HAP-1 (cell line): ENCODE measurements around the gene ELL2.

Experiments
- DNase-seq, 2 experiments: peaks; one replicate each; pipeline ENCODE4 v3.0.0-alpha.2; 2016 to 2020; ENCODE audit warnings: low spot score in 2 of 2
- H3K27me3 ChIP-seq: fragments of 250-450 bp; sonication (Bioruptor Pico); 2 replicates; pipeline ENCODE4 v1.5.1; 2020; ENCODE audit warnings: low read depth, mild to moderate bottlenecking, moderate library complexity
- H3K36me3 ChIP-seq: fragments of 250-450 bp; sonication (Bioruptor Pico); replicated peaks from 2 replicates; pipeline ENCODE4 v1.5.1; 2020; ENCODE audit warnings: mild to moderate bottlenecking
- H3K4me1 ChIP-seq: fragments of 250-450 bp; sonication (Bioruptor Pico); 2 replicates; pipeline ENCODE4 v1.5.1; 2020; ENCODE audit warnings: mild to moderate bottlenecking
- H3K4me3 ChIP-seq: fragments of 250-450 bp; sonication (Bioruptor Pico); 2 replicates; pipeline ENCODE4 v1.5.1; 2020; ENCODE audit warnings: mild to moderate bottlenecking, moderate library complexity
- H3K9me3 ChIP-seq: fragments of 250-450 bp; sonication (Bioruptor Pico); 2 replicates; pipeline ENCODE4 v1.5.1; 2020; ENCODE audit warnings: mild to moderate bottlenecking, moderate library complexity
- in situ Hi-C: fragments of 300-500 bp; cut with MboI; formaldehyde crosslinking; loops from 3 replicates; pipeline ENCODE4 v1.14.3; 2020; ENCODE audit warnings: low sequenced_read_pairs, inconsistent platforms, mixed read lengths

The ELL2 gene

DNA sequence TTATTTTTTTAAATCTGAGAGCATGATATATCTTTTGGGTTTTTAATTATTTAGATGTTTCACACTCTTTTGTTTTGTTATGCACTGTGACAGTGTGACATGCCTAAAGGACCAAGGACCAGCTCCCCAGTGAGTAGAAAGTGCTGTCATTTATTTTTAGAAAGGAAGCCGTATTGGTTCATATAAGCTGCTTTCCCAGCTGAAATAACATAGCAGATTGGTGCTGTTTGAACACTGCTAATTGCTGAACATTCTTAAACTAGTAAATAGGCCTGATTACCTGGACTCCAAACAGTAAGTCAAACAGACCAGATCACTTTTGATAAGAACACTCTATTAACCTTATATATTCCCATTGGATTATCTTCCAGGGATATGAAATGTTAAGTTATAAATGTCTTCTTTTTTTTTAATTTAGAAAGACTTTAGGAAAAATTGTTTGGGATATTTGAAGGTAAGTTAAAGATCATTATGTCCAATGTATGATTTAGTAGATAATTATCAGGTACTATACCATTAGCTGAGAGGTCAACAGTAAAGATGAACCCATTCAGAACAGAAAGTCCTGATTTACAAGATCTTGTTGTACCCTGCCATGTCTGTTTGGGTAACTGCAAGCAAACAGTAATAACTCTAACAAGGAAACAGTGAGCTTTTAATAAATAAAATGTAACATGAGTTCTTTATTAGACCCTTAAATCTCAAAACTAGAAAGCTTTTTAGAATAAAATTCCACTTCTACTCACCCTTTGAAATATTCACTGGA, 27.8 kb upstream of the ELL2 start:
- in situ Hi-C loops = no loop called here
- Histone ChIP-seq H3K27me3 (no peaks in the 10 kb centered on the region), H3K9me3 (no peaks in the 10 kb centered on the region), H3K4me3 (no peak overlapping the region), H3K36me3 (no peaks in the 10 kb centered on the region), H3K4me1 (no peaks in the 10 kb centered on the region)
- DNase-seq = no peak

GRCh38 chr5:95988877-95989276, 27.2 kb upstream of the ELL2 start:
- in situ Hi-C loops = no loop called here
- Histone ChIP-seq H3K36me3 (no peaks in the 10 kb centered on the region), H3K4me3 (no peak overlapping the region), H3K9me3 (no peaks in the 10 kb centered on the region), H3K4me1 (no peaks in the 10 kb centered on the region), H3K27me3 (no peaks in the 10 kb centered on the region)
- no peak for DNase-seq

GRCh38 chr5:95988094-95988493, 26.4 kb upstream of the ELL2 start:
- Histone ChIP-seq H3K36me3 (no peaks in the 10 kb centered on the region), H3K4me3 (no peak overlapping the region), H3K4me1 (no peaks in the 10 kb centered on the region), H3K9me3 (no peaks in the 10 kb centered on the region), H3K27me3 (no peaks in the 10 kb centered on the region)
- DNase-seq = no peak
- in situ Hi-C loops = no loop called here

GRCh38 chr5:95986937-95987520, 25.4 kb upstream of the ELL2 start:
- H3K27me3 ChIP-seq = no peaks in the 10 kb centered on the region
- H3K9me3 ChIP-seq = no peaks in the 10 kb centered on the region
- in situ Hi-C loops = no loop called here
- DNase-seq = no peak
- H3K4me3 ChIP-seq = no peak overlapping the region
- H3K4me1 ChIP-seq = no peaks in the 10 kb centered on the region
- no peaks in the 10 kb centered on the region for H3K36me3 ChIP-seq

GRCh38 chr5:95986001-95986400, 24.4 kb upstream of the ELL2 start:
- Histone ChIP-seq H3K4me3 (no peak overlapping the region), H3K4me1 (no peaks in the 10 kb centered on the region), H3K9me3 (no peaks in the 10 kb centered on the region), H3K27me3 (no peaks in the 10 kb centered on the region), H3K36me3 (no peaks in the 10 kb centered on the region)
- DNase-seq = no peak
- in situ Hi-C loops = no loop called here

- Histone ChIP-seq H3K36me3 (no peaks in the 10 kb centered on the region), H3K27me3 (no peaks in the 10 kb centered on the region), H3K4me3 (no peak overlapping the region), H3K9me3 (no peaks in the 10 kb centered on the region), H3K4me1 (no peaks in the 10 kb centered on the region)
- in situ Hi-C loops = no loop called here
- DNase-seq = no peak
Observed at GRCh38 chr5:95985249-95985648, 23.6 kb upstream of the ELL2 start.

DNA sequence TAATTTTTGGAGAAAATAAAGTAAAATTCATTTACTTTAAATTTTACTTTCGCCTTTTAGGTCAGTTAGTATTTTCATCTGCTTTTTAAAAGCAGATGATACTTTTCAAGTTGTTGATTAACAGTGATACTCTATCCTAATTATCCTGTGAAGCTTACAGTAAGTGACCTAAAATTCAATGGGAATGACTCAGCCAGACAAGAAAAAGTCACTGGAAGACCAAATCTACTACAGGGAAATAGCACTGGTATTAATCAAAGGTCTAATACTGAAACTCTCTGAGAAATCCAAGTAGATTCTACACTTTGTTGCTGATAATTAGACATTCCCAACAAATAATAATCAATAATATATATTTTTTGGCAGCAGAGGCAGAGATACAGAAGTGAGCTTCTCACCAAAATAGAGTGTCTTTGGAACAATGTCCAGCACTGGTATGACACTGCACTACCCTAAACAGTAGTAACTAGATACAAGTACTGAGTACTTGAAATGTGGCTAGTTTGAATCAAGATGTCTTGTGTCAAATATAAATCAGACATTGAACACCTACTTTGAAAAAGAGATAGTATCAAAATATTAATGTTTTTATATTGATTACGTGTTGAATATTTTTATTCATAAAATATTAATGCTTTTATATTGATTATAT, 22.8 kb upstream of the ELL2 start:
- Histone ChIP-seq H3K4me1 (no peaks in the 10 kb centered on the region), H3K36me3 (no peaks in the 10 kb centered on the region), H3K27me3 (no peaks in the 10 kb centered on the region), H3K4me3 (no peak overlapping the region), H3K9me3 (no peaks in the 10 kb centered on the region)
- DNase-seq = no peak
- in situ Hi-C loops = no loop called here

DNA sequence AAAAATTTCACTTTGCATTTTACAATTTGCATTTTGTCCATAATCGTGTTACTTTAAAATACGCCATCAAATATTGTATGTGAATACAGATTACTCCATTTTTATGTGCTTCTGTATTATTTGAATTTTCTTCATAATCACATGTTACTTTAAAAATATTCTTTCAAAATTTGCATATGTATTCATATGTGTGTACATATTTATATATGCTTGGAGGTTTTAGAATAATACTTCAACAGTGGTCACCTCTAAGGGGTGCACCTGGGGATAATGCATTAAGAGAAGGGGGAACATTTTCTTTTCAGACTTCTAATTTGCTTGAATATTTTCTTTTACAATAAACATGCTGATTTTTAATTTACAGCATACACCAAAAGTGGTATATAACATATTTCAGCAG, 21.9 kb upstream of the ELL2 start:
- Histone ChIP-seq H3K4me1 (no peaks in the 10 kb centered on the region), H3K27me3 (no peaks in the 10 kb centered on the region), H3K9me3 (no peaks in the 10 kb centered on the region), H3K36me3 (no peaks in the 10 kb centered on the region), H3K4me3 (no peak overlapping the region)
- DNase-seq = no peak
- in situ Hi-C loops = no loop called here

GRCh38 chr5:95983080-95983479, 21.4 kb upstream of the ELL2 start:
- H3K4me3 ChIP-seq = no peak overlapping the region
- in situ Hi-C loops = no loop called here
- no peak for DNase-seq

DNA sequence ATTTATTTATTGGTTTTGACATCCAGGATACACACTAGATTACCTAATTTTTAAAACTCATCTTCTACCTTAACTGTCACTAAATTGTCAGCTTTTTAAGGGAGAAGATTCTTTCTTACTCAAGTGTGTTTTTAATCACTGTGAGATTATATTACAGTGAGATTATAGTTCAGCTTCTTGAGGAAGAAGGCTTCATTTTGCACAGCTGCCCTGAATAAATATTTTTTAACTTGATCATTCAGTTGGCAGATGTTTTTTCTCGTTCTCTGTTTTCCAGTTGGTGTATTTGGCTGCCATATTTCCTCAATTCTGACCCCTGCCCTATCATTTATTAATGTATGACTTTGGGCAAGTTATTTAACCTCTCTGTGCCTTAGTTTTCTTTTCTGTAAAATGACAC, 15.0 kb upstream of the ELL2 start:
- Histone ChIP-seq H3K36me3 (no peaks in the 10 kb centered on the region), H3K27me3 (no peaks in the 10 kb centered on the region), H3K4me3 (no peak overlapping the region), H3K4me1 (no peaks in the 10 kb centered on the region), H3K9me3 (no peaks in the 10 kb centered on the region)
- in situ Hi-C loops = no loop called here
- DNase-seq = no peak

More at GRCh38 chr5:95983080-95983479, 21.4 kb upstream of the ELL2 start:
- no peaks in the 10 kb centered on the region for H3K36me3 ChIP-seq
- no peaks in the 10 kb centered on the region for H3K4me1 ChIP-seq
- no peaks in the 10 kb centered on the region for H3K9me3 ChIP-seq
- no peaks in the 10 kb centered on the region for H3K27me3 ChIP-seq

GRCh38 chr5:95975703-95976102, 14.1 kb upstream of the ELL2 start:
- Histone ChIP-seq H3K27me3 (no peaks in the 10 kb centered on the region), H3K4me3 (no peak overlapping the region), H3K36me3 (no peaks in the 10 kb centered on the region), H3K4me1 (no peaks in the 10 kb centered on the region), H3K9me3 (no peaks in the 10 kb centered on the region)
- no peak for DNase-seq
- in situ Hi-C loops = no loop called here

DNA sequence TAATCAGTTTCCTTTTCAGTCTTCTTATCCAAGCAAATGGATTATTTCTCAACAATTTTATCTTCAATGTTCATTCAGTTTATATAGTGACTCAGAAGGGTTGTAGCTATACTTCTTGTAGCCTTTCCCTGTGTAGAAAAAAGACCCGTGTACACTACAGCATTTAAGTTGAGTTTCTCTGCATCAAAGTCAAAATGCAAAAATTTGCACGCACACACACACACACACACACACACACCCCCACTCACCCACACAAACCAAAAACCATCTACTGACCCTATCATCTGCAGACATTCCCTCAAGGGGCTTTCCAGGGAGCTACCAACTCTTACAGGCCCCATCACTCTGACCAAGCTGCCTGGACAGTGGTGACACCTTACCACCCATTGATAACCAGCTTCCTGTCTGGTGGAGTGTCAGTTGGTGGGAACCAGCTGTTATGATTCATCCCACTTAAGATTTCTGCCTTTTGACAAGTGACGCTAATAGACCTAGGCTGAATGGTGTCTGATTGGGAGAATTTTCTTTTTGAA, 12.2 kb upstream of the ELL2 start:
- no peak for DNase-seq
- H3K9me3 ChIP-seq = no peaks in the 10 kb centered on the region
- H3K4me3 ChIP-seq = no peak overlapping the region
- no peaks in the 10 kb centered on the region for H3K4me1 ChIP-seq
- H3K36me3 ChIP-seq = no peaks in the 10 kb centered on the region
- H3K27me3 ChIP-seq = no peaks in the 10 kb centered on the region
- in situ Hi-C loops = no loop called here

DNA sequence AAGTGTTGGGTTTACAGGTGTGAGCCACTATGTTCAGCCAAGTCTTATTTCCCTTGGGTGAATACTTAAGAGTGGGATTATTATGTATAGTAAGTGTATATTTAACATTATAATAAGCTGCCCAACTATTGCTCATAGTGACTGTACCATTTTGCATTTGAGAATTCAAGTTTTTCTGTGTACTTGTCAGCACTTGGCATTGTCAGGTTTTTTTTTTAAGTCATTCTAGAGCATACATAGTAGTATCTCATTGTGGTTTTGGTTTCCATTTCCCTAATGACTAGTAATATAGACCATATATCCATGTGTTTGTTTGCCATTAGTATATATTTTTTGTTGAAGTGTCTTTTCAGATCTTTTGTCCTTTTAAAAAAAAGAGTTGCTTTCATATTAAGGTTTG, 10.5 kb upstream of the ELL2 start:
- H3K36me3 ChIP-seq = no peaks in the 10 kb centered on the region
- in situ Hi-C loops = no loop called here
- no peaks in the 10 kb centered on the region for H3K9me3 ChIP-seq
- H3K4me3 ChIP-seq = no peak overlapping the region
- no peaks in the 10 kb centered on the region for H3K27me3 ChIP-seq
- no peaks in the 10 kb centered on the region for H3K4me1 ChIP-seq
- no peak for DNase-seq

- Histone ChIP-seq H3K4me3 (no peak overlapping the region), H3K36me3 (no peaks in the 10 kb centered on the region), H3K9me3 (no peaks in the 10 kb centered on the region), H3K27me3 (no peaks in the 10 kb centered on the region), H3K4me1 (no peaks in the 10 kb centered on the region)
- DNase-seq = no peak
- in situ Hi-C loops = no loop called here
Observed at GRCh38 chr5:95970359-95970704, 8.7 kb upstream of the ELL2 start.
